GM18508 (cell line): ENCODE results near the gene WDR26.
A peak's percentile ranks its signal among the peaks of the same experiment; 100 is the strongest.
"Not testable (repeated sequence)": the region's sequence is repeated elsewhere in the genome, so short reads cannot be mapped to it uniquely, and the experiment has no call there.

ENCODE experiments used
- ATAC-seq: cut with Tn5 transposase; IDR thresholded peaks from one replicate; pipeline ENCODE4 v1.9.1; 2021; ENCODE audit warnings: moderate number of reproducible peaks; ENCODE audit not compliant: insufficient read depth, unreplicated experiment

Gene WDR26

GRCh38 chr1:224434691-224435317 lies at the start of gene WDR26:
TSS of gene WDR26 (minus strand) at chr1:224434797.
- ATAC-seq: peak; percentile 80

DNA sequence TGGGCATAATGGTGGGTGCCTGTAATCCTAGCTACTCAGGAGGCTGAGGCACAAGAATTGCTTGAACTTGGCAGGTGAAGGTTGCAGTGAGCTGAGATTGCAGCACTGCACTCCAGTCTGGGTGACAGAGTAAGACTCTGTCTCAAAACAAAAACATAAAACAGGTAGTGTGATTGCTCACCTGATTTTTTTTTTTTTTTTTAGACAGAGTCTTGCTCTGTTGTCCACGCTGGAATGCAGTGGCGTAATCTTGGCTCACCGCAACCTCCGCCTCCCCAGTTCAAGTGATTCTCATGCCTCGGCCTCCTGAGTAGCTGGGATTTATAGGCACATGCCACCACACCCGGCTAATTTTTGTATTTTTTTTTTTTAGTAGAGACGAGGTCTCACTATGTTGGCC lies 48.6 kb upstream of the WDR26 start:
- not testable (repeated sequence) for ATAC-seq

- no peak for ATAC-seq
Measured at GRCh38 chr1:224482619-224483018, 48.0 kb upstream of the WDR26 start.

- no peak for ATAC-seq
Measured at GRCh38 chr1:224481601-224482000, 47.0 kb upstream of the WDR26 start.

GRCh38 chr1:224480888-224481459 lies 46.4 kb upstream of the WDR26 start:
- not testable (repeated sequence) for ATAC-seq

DNA sequence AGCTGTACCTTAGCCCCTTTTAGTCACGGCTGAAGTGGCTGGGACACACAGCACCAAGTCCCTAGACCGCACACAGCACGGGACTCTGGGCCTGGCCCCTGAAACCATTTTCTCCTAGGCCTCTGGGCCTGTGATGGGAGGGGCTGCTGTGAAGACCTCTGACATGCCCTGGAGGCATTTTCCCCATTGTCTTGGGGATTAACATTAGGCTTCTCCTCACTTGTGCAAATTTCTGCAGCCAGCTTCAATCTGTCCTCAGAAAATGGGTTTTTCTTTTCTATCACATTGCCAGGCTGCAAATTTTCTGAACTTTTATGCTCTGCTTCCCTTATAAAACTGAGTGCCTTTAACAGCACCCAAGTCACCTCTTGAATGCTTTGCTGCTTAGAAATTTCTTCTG lies 45.6 kb upstream of the WDR26 start:
- ATAC-seq: not testable (repeated sequence)

DNA sequence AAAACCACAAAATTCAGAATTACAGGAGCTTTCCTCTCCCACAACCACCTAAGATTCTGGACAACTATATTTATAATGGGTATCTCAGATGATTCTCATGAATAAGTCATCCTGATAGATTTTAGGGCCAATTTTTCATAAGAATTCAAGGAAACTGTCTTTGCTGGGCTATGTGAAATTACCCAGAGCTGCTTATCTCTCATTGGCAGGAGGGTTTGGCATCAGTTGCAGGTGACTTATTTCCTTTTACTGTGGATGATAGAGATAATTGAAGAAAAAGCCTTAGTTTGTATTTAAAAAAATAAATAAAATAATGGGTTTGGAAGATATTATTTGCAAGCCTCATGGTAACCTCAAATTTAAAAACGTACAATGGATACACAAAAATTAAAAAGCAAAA lies 38.2 kb upstream of the WDR26 start:
- ATAC-seq: no peak

DNA sequence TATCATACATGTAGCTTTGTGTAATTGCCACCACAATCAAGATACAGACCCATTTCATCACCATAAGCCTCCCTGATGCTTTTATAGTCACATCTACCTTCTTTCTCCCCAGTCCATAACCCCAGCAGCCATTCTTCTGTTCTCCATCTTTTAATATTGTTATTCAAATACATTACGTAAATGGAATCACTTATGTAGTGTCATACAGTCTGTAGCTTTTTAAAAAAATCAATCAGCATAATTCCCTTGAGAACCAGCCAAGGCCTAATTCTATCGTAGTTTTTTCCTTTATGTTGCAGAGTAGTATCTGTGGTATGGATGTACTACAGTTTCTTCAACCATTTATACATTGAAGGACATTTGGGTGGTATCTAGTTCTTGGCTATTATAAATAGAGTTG lies 31.6 kb upstream of the WDR26 start:
- no peak for ATAC-seq

- ATAC-seq: no peak
Measured at GRCh38 chr1:224459966-224460365, 25.4 kb upstream of the WDR26 start.

DNA sequence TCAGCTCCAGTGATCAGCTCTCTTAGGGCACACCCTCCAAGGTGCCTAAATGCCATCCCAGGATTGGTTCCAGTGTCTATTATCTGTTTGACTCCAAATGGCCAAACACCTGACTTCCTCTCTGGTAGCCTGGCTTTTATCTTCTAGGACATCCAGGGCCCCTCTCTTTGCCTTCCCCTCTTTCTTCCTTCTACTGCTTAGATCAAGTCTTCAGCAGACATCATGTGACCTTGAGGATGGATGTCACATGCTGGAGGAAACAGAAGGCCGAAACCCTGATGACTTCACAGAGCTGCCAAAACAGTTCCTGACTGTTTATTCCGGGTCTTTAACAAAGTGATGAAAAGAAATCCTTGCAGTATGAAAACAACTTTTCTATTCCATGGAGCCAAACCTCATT lies 24.4 kb upstream of the WDR26 start:
- no peak for ATAC-seq

DNA sequence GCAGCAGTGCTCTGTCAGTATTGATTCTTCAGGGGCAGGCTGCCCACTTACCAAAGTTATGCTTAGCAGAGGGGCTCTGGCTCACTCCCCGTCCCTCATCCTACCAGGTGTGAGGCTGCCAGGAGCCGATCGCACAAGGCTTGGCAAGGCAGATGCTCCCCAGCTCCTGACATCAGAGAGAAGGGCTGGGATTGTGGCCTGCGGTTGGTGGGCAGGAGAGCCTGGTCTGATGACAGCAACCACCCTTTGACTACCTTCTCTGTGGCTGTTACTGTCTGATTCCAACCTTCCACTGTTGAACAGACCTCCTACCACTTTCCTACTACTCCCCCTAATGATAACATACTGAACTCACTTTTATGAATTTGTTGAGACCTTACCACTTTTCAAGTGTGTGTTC lies 23.7 kb upstream of the WDR26 start:
- no peak for ATAC-seq

GRCh38 chr1:224457782-224458144 lies 23.2 kb upstream of the WDR26 start:
- ATAC-seq: no peak

DNA sequence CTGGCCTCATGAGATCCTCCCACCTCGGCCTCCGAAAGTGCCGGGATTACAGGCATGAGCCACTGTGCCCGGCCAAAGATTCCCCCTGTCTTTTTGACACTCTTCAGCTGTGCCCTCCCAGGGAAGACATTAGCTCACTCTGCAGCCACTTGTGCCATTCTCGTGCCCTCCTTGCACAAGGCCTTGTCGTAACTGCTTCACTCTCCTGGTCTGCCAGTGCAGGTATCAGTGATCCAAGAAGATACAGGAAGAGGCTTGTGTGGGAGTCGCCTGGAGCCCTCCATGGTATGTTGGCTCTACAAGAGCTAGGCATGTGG lies 22.0 kb upstream of the WDR26 start:
- no peak for ATAC-seq

DNA sequence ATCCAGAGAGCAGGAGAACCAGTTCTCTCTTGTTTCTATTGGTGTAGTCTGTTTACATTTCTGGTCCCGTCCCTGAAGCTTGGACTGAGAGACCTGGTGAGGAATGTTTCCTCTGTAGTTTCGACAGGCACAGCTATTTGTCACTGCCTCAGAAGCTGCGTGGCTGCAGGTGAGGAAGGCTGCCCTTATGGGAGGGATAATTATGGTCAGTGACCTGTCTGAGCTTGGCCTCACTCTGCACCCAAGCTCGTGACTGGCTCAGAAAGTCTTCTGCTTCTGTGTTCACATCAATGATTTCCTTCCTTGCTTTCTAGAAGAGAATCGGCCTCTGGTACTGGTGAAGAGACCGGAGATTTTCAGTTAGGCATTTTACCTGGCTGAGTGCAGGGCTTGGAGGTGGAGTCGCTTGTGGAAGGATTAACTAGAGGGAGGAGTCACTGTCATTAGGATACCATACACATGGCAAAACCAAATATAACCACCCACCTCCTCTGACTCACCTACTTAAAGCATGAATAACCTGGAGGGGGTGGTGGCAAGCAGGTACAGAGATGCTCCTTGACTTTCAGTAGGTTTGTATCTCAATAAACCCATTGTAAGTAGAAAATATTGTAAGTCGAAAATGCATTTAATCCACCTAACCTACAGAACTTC lies 19.9 kb upstream of the WDR26 start:
- no peak for ATAC-seq

- no peak for ATAC-seq
Measured at GRCh38 chr1:224450561-224451350, 16.2 kb upstream of the WDR26 start.

DNA sequence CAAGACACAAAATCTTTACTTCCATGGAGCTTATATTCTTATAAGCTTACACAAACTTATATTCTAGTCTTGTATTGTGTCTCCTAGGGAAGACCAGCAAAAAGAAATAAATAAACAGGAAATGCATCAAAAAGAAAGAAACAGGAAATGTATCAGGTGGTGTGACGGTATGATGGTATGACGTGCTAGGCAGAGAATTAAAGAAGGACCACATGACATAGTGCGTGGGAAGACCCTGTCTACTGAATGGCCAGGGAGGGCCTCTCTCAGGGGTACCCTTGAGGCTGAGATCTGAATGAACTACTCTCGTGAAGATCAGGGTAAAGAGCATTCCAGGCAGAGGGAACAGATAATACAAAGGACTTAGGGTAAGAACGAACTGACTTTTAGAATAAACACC lies 15.6 kb upstream of the WDR26 start:
- no peak for ATAC-seq

DNA sequence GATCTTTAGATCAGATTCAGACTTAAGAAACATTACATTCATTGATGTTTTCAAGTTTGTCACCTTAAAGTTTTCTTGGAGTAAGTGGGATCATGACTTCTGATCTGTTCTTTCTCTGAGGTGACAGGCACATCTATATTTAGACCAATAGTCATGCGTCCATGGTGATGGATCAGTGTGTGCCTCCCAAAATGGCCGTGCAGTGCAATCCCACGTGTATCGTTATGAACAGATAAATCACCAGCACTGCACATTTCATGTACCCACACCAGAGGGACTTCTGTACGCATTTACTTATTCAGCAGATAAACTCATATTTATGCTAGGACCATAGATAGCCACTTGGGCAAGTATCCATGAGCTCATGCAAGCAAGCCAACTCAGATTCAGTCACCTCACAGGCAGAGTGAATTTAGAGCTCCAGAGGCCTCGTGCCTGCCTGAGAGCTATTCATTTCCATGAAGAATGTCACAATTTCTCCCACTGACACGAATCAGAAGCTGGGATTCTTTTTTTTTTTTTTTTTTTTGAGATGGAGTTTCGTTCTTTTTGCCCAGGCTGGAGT lies 13.9 kb upstream of the WDR26 start:
- ATAC-seq: no peak

DNA sequence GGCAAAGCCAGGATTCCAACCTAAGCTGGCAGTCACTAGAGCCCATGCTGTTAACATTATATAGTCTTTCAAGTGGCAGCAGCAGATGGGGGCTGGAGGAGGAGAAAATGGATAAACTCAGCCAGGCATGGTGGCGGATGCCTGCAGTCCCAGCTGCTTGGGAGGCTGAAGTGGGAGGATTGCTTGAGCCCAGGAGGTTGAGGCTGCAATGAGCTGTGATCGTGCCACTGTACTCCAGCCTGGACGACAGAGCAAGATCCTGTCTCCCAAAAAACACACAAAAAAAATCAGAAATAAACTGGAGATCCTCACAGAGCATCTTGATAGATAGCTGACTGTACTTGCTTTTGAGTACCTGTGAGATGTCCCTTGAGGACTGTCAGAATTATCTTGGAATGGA lies 13.4 kb upstream of the WDR26 start:
- ATAC-seq: no peak

GRCh38 chr1:224447251-224447650 lies 12.7 kb upstream of the WDR26 start:
- ATAC-seq: no peak

DNA sequence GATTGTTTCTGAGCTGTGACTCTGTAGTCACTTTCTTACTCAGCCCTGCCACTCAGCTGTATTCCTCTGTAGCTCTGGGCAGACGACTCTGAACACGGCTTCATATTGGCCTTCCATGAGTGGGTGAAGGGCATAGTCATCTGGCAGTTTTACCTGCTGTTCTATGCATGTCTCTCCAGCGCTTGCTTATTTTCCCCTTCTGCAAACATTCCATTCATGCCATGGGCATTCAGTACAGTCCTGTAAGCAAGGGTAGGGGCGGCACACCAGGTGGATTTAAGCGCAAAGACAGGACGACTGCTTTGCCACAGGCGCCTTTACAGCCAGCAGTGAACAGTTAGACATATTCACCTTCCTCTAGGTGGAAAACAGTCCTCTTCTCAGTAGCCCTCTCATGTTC lies 4.4 kb upstream of the WDR26 start:
- no peak for ATAC-seq

DNA sequence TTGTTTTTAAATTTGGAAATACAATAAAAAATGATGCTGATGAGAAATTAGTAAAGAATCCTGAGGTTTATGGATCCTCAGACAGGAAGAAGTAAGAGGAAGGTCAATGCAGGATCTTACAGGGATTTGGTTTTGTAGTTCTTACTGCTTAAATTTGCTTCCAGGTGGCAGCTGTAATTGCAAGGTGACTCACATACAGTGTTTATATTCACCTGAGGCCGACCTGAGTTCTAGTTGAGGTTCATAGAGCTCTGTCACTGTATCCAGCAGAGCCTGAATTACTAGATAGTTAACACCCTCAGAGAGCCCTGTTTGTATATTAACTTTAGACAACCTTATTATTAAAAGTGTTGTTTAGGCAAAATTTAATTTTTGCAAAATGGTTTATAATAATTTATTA lies 1.4 kb upstream of the WDR26 start:
- no peak for ATAC-seq
